Loucy (cell line): ENCODE data around the gene SLC7A10.

ENCODE experiments used
- H2AFZ ChIP-seq: fragments of 200-600 bp; sonication (generic); 2 replicates; pipeline ENCODE4 v1.6.0; 2016; ENCODE audit warnings: antibody characterized with exemption, mild to moderate bottlenecking, low read length, moderate library complexity
- H3F3A ChIP-seq: fragments of 200-600 bp; 2 replicates; pipeline ENCODE4 v1.6.0; 2016; ENCODE audit warnings: antibody characterized with exemption, low read depth, mild to moderate bottlenecking
- H3K27me3 ChIP-seq: fragments of 200-600 bp; sonication (generic); 2 replicates; pipeline ENCODE4 v1.6.1; 2014; ENCODE audit warnings: low read length, mild to moderate bottlenecking; ENCODE audit not compliant: insufficient read depth, poor library complexity, severe bottlenecking
- H3K36me3 ChIP-seq: fragments of 200-600 bp; sonication (generic); 2 replicates; pipeline ENCODE4 v1.6.1; 2016; ENCODE audit warnings: low read length; ENCODE audit not compliant: insufficient read depth
- H3K4me1 ChIP-seq: fragments of 200-600 bp; sonication (generic); 2 replicates; pipeline ENCODE4 v1.5.1; 2014; ENCODE audit warnings: low read length, mild to moderate bottlenecking; ENCODE audit not compliant: insufficient read depth, poor library complexity, severe bottlenecking
- H3K4me2 ChIP-seq: fragments of 200-600 bp; sonication (generic); 2 replicates; pipeline ENCODE4 v1.6.0; 2014; ENCODE audit warnings: antibody characterized with exemption, low read length, low read depth, mild to moderate bottlenecking; ENCODE audit not compliant: poor library complexity, severe bottlenecking
- H3K4me3 ChIP-seq: fragments of 200-600 bp; sonication (generic); 2 replicates; pipeline ENCODE4 v1.5.1; 2014; ENCODE audit warnings: low read length, mild to moderate bottlenecking, mixed read lengths; ENCODE audit not compliant: poor library complexity, severe bottlenecking
- H3K79me2 ChIP-seq: fragments of 200-600 bp; sonication (generic); 2 replicates; pipeline ENCODE4 v1.6.1; 2014; ENCODE audit warnings: low read length; ENCODE audit not compliant: insufficient read depth
- H3K9ac ChIP-seq: fragments of 200-600 bp; sonication (generic); 2 replicates; pipeline ENCODE4 v1.6.0; 2014; ENCODE audit warnings: mild to moderate bottlenecking, low read depth, low read length, moderate library complexity; ENCODE audit not compliant: poor library complexity, severe bottlenecking
- H3K9me2 ChIP-seq: fragments of 200-600 bp; sonication (generic); replicated peaks from 2 replicates; pipeline ENCODE4 v1.6.1; 2016; ENCODE audit warnings: low read depth, low read length, mixed read lengths
- H3K9me3 ChIP-seq: fragments of 200-600 bp; sonication (generic); 2 replicates; pipeline ENCODE4 v1.6.1; 2014; ENCODE audit warnings: mild to moderate bottlenecking, antibody characterized with exemption, low read length, low read depth; ENCODE audit not compliant: insufficient read depth
- H4K20me1 ChIP-seq: fragments of 200-600 bp; sonication (generic); 2 replicates; pipeline ENCODE4 v1.6.0; 2014; ENCODE audit warnings: antibody characterized with exemption, low read length, mild to moderate bottlenecking; ENCODE audit not compliant: insufficient read depth, poor library complexity, severe bottlenecking
- EZH2phosphoT487 ChIP-seq: fragments of 200-600 bp; IDR thresholded peaks from 2 replicates; pipeline ENCODE4 v1.6.1; 2018; ENCODE audit warnings: antibody characterized with exemption, mild to moderate bottlenecking, moderate library complexity, borderline replicate concordance
- TF ChIP-seq, protein P1 (sequence below): fragments of 200-600 bp; sonication (generic); conservative IDR thresholded peaks from 2 replicates; pipeline ENCODE4 v1.5.1; 2014; ENCODE audit warnings: mild to moderate bottlenecking, antibody characterized with exemption, low read length

SLC7A10 gene

DNA sequence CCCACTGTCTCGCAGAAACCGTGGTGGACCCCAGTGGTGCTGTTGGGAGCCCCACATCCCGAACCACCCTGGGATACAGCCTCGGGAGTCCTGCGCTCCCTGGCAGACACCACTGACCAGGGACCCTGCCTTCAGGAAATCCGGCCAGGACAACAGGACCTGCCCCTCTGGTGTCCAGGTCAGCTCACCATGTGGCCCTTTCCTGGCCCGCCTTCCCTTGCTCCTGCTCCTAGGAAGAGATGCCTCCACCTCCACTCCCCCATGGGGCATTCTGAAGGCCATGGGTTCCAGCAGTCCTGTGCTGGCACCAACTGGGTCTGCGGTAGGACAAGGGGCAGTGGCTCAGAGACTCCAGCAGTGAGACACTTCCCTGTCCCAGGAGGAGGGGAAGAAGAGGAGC lies 22.5 kb upstream of the SLC7A10 start:
- H3K4me2 ChIP-seq = no peak overlapping the region
- peaks cover 8% of the 10 kb centered on the region; the same call in 1 of the 2 replicates for H3K9me3 ChIP-seq
- H3K36me3 ChIP-seq = no peaks in the 10 kb centered on the region
- H3K79me2 ChIP-seq = no peaks in the 10 kb centered on the region
- no peaks in the 10 kb centered on the region for H4K20me1 ChIP-seq
- H3K4me3 ChIP-seq = no peak overlapping the region
- peaks cover 9% of the 10 kb centered on the region for H3K4me1 ChIP-seq
- no peaks in the 10 kb centered on the region for H3F3A ChIP-seq
- no peak overlapping the region for H2AFZ ChIP-seq
- TF ChIP-seq, protein P1, sequence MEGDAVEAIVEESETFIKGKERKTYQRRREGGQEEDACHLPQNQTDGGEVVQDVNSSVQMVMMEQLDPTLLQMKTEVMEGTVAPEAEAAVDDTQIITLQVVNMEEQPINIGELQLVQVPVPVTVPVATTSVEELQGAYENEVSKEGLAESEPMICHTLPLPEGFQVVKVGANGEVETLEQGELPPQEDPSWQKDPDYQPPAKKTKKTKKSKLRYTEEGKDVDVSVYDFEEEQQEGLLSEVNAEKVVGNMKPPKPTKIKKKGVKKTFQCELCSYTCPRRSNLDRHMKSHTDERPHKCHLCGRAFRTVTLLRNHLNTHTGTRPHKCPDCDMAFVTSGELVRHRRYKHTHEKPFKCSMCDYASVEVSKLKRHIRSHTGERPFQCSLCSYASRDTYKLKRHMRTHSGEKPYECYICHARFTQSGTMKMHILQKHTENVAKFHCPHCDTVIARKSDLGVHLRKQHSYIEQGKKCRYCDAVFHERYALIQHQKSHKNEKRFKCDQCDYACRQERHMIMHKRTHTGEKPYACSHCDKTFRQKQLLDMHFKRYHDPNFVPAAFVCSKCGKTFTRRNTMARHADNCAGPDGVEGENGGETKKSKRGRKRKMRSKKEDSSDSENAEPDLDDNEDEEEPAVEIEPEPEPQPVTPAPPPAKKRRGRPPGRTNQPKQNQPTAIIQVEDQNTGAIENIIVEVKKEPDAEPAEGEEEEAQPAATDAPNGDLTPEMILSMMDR = no peak
- TF ChIP-seq EZH2phosphoT487 = no peak
- H3K9ac ChIP-seq = no peak overlapping the region
- H3K27me3 ChIP-seq = no peaks in the 10 kb centered on the region
- no peaks in the 10 kb centered on the region for H3K9me2 ChIP-seq

- TF ChIP-seq, protein P1 = no peak
- no peak for TF ChIP-seq EZH2phosphoT487
- Histone ChIP-seq H3K9ac (no peak overlapping the region), H3K4me1 (peaks cover 9% of the 10 kb centered on the region)
Measured at GRCh38 chr19:33247441-33247819, 21.8 kb upstream of the SLC7A10 start.

GRCh38 chr19:33246709-33247440 lies 21.2 kb upstream of the SLC7A10 start:
- Histone ChIP-seq H2AFZ (no peak overlapping the region), H3K36me3 (no peaks in the 10 kb centered on the region), H3K9me2 (no peaks in the 10 kb centered on the region), H3K9ac (no peak overlapping the region), H3K79me2 (no peaks in the 10 kb centered on the region), H3K4me1 (peaks cover 9% of the 10 kb centered on the region), H3K4me2 (no peak overlapping the region), H3K27me3 (no peaks in the 10 kb centered on the region), H3K4me3 (no peak overlapping the region), H3K9me3 (peaks cover 8% of the 10 kb centered on the region; the same call in 1 of the 2 replicates), H4K20me1 (no peaks in the 10 kb centered on the region), H3F3A (no peaks in the 10 kb centered on the region)
- TF ChIP-seq, protein P1 = no peak
- TF ChIP-seq EZH2phosphoT487 = no peak

More at GRCh38 chr19:33247441-33247819, 21.8 kb upstream of the SLC7A10 start:
- no peak overlapping the region for H3K4me3 ChIP-seq
- no peaks in the 10 kb centered on the region for H3K36me3 ChIP-seq
- H3K79me2 ChIP-seq = no peaks in the 10 kb centered on the region
- H4K20me1 ChIP-seq = no peaks in the 10 kb centered on the region
- no peak overlapping the region for H3K4me2 ChIP-seq
- no peaks in the 10 kb centered on the region for H3F3A ChIP-seq
- no peaks in the 10 kb centered on the region for H3K27me3 ChIP-seq
- H3K9me3 ChIP-seq = peaks cover 8% of the 10 kb centered on the region; the same call in 1 of the 2 replicates
- no peaks in the 10 kb centered on the region for H3K9me2 ChIP-seq
- no peak overlapping the region for H2AFZ ChIP-seq
